K562 (cell line): Measurements from ENCODE around the gene GRK3. TPM values are rescaled to one million over a fixed set of nuclear protein-coding genes. Genes with fewer than 3 reads are reported as not detected.

Source experiments
- ATAC-seq: fragments of 200-7000 bp; cut with Tn5 transposase; 3 replicates; pipeline ENCODE4 v1.9.1; 2020; ENCODE audit warnings: moderate library complexity
- BruUV-seq: library from RNA; stranded (reverse); fragments of 400-500 nt; replicated peaks from 2 replicates; lab custom pipeline; 2021; lab: Mats Ljungman, UMichigan
- CTCF ChIA-PET: fragments of 300-600 bp; formaldehyde crosslinking; extraction: SDS; loops from one replicate; lab custom pipeline; 2021; ENCODE audit warnings: low intra/inter-chr PET ratio; lab: Yijun Ruan, JAX
- POLR2A ChIA-PET: fragments of 300-600, 350-650 bp; sonication (Branson Sonifier 250); formaldehyde crosslinking; extraction: SDS; loops from one replicate; lab custom pipeline; 2021; ENCODE audit warnings: antibody characterized with exemption, inconsistent platforms; lab: Yijun Ruan, JAX
- DNase-seq, 4 experiments: peaks; one replicate each; pipeline versions ENCODE4 v3.0.0 to v3.0.0-alpha.2; 2011 to 2018; ENCODE audit warnings: low spot score in 3 of 4, mixed read lengths in 3 of 4; ENCODE audit errors: extremely low read depth in 1 of 4
- FAIRE-seq: peaks from 2 replicates; lab custom pipeline; 2011; peaks lifted over from hg19 to GRCh38; lab: Jason Lieb, UNC
- H2AFZ ChIP-seq: 2 replicates; pipeline ENCODE4 v1.6.0; 2011; ENCODE audit warnings: low read depth, low read length, control low read depth, inconsistent platforms
- H3K27ac ChIP-seq: fragments of 200-600 bp; 3 replicates; pipeline ENCODE4 v1.8.0; 2011; ENCODE audit warnings: low read depth, mild to moderate bottlenecking, control low read depth, inconsistent platforms, low read length, moderate library complexity, mixed read lengths; ENCODE audit errors: extremely low read depth
- H3K27me3 ChIP-seq, 2 experiments: fragments of 300-600 bp in 1 of 2; 2 replicates in 1 of 2; 3 replicates in 1 of 2; pipeline versions ENCODE4 v1.6.0 to v1.8.0; 2011; ENCODE audit warnings: inconsistent platforms in 2 of 2, low read length in 2 of 2, mild to moderate bottlenecking in 1 of 2, mixed read lengths in 1 of 2, moderate library complexity in 1 of 2; ENCODE audit not compliant: control insufficient read depth in 2 of 2, insufficient read depth in 2 of 2
- H3K36me3 ChIP-seq: fragments of 300-600 bp; 3 replicates; pipeline ENCODE4 v1.8.0; 2011; ENCODE audit warnings: mild to moderate bottlenecking, low read length, inconsistent platforms; ENCODE audit not compliant: control insufficient read depth, insufficient read depth
- H3K4me1 ChIP-seq, 2 experiments: fragments of 200-600 bp in 1 of 2; replicated peaks in 1 of 2; 2 replicates in 1 of 2; 3 replicates in 1 of 2; pipeline versions ENCODE4 v1.5.1 to v1.8.0; 2011; ENCODE audit warnings: inconsistent platforms in 2 of 2, low read length in 2 of 2, mild to moderate bottlenecking in 1 of 2, mixed read lengths in 1 of 2, moderate library complexity in 1 of 2; ENCODE audit not compliant: control insufficient read depth in 2 of 2, insufficient read depth in 2 of 2
- H3K4me2 ChIP-seq: 2 replicates; pipeline ENCODE4 v1.6.1; 2011; ENCODE audit warnings: low read length, control low read depth, inconsistent platforms, mixed read lengths; ENCODE audit not compliant: insufficient read depth
- H3K4me3 ChIP-seq: fragments of 200-600 bp; sonication (generic), shearing (Covaris generic); 2 replicates; pipeline ENCODE4 v1.5.1; 2016; ENCODE audit warnings: control low read depth, inconsistent platforms
- H3K79me2 ChIP-seq: fragments of 200-600 bp; 3 replicates; pipeline ENCODE4 v1.8.0; 2011; ENCODE audit warnings: low read length, inconsistent platforms; ENCODE audit not compliant: control insufficient read depth, insufficient read depth
- H3K9ac ChIP-seq, 2 experiments: 2 replicates each; pipeline versions ENCODE4 v1.6.0 to v1.6.1; 2011; ENCODE audit warnings: low read depth in 2 of 2, low read length in 2 of 2, control low read depth in 1 of 2, inconsistent platforms in 1 of 2, mild to moderate bottlenecking in 1 of 2, mixed read lengths in 1 of 2; ENCODE audit not compliant: insufficient read depth in 1 of 2
- H3K9me1 ChIP-seq: one replicate; pipeline ENCODE4 v1.6.0; 2011; ENCODE audit warnings: inconsistent platforms, mild to moderate bottlenecking, low read length, moderate library complexity; ENCODE audit not compliant: control insufficient read depth, insufficient read depth
- H3K9me3 ChIP-seq: replicated peaks from 2 replicates; pipeline ENCODE4 v1.5.1; 2011; ENCODE audit warnings: low read depth, low read length, inconsistent platforms; ENCODE audit not compliant: control insufficient read depth, insufficient read depth
- H4K20me1 ChIP-seq: replicated peaks from 2 replicates; pipeline ENCODE4 v1.6.1; 2011; ENCODE audit warnings: low read length, inconsistent platforms, mixed read lengths; ENCODE audit not compliant: control insufficient read depth, insufficient read depth
- DACH1 ChIP-seq: fragments of 450-650 bp; IDR thresholded peaks from 2 replicates; pipeline ENCODE4 v1.6.1; 2018; ENCODE audit not compliant: partially characterized antibody
- DPF2 ChIP-seq: fragments of 450-650 bp; IDR thresholded peaks from 2 replicates; pipeline ENCODE4 v1.6.1; 2016
- HDAC3 ChIP-seq: fragments of 450-650 bp; IDR thresholded peaks from 2 replicates; pipeline ENCODE4 v1.6.1; 2018; ENCODE audit warnings: borderline replicate concordance, mild to moderate bottlenecking, moderate library complexity; ENCODE audit not compliant: partially characterized antibody
- MIER1 ChIP-seq: fragments of 450-650 bp; IDR thresholded peaks from 2 replicates; pipeline ENCODE4 v1.6.1; 2016; ENCODE audit warnings: antibody characterized with exemption, mild to moderate bottlenecking, low read depth
- PURB ChIP-seq: sonication (generic); formaldehyde crosslinking; IDR thresholded peaks from 2 replicates; pipeline ENCODE4 v1.9.0; 2021; ENCODE audit warnings: low read depth, mild to moderate bottlenecking, missing genetic modification reagents
- STAT5A ChIP-seq: IDR thresholded peaks from 2 replicates; pipeline ENCODE4 v1.6.1; 2012; ENCODE audit warnings: low read length, inconsistent platforms, borderline replicate concordance
- ZNF12 ChIP-seq: sonication (generic); formaldehyde crosslinking; IDR thresholded peaks from 2 replicates; pipeline ENCODE4 v1.4.0; 2020; ENCODE audit warnings: mild to moderate bottlenecking, missing genetic modification reagents
- ZNF3 ChIP-seq: fragments of 250-450 bp; sonication (Bioruptor Pico); IDR thresholded peaks from 2 replicates; pipeline ENCODE4 v1.5.0; 2021; ENCODE audit warnings: mild to moderate bottlenecking, moderate library complexity
- ZNF512 ChIP-seq: IDR thresholded peaks from 2 replicates; pipeline ENCODE4 v1.6.1; 2016; ENCODE audit warnings: missing genetic modification characterization, missing compliant biosample characterization
- ZNF699 ChIP-seq: fragments of 250-450 bp; sonication (Bioruptor Pico); IDR thresholded peaks from 2 replicates; pipeline ENCODE4 v1.8.0; 2021; ENCODE audit warnings: mild to moderate bottlenecking, moderate library complexity; ENCODE audit not compliant: insufficient replicate concordance
- WGBS: fragments of 100-300 bp; shearing (Covaris generic); methylation state at CpG from one replicate; pipeline ENCODE4 v1.1.6; 2016; ENCODE audit warnings: low coverage, mixed read lengths; ENCODE audit not compliant: insufficient coverage; ENCODE audit errors: missing lambda C conversion rate; 5-methylcytosine and 5-hydroxymethylcytosine counted together
- in situ Hi-C: fragments of 300-500 bp; cut with MboI; formaldehyde crosslinking; loops from 4 replicates; pipeline ENCODE4 v1.15.0; 2018; ENCODE audit warnings: inconsistent platforms, mixed read lengths
- intact Hi-C: fragments of 100-400 bp; cut with micrococcal nuclease; formaldehyde crosslinking; loops from 2 replicates; pipeline ENCODE4 v1.14.2; 2022
- polyA plus RNA-seq, 8 experiments: library from polyadenylated mRNA; depleted of rRNA in 4 of 8; stranded (reverse) in 5 of 8; unstranded in 3 of 8; fragments of >200 nt; fragmentation: Nextera tagmentation in 2 of 8; fragmentation: Illumina TruSeq in 1 of 8; extraction: Ambion mirVana in 2 of 8; extraction: Trizol in 1 of 8; gene quantifications; 2 replicates each; pipeline versions ENCODE4 v1.2.1 to v1.2.3, GENCODE V29; 2011 to 2014; ENCODE audit warnings: inconsistent platforms in 1 of 8, missing spikeins in 1 of 8
- total RNA-seq, 7 experiments: library from RNA; depleted of rRNA in 6 of 7; stranded (reverse); fragments of >200 nt in 6 of 7; fragmentation: Illumina TruSeq in 2 of 7; extraction: Trizol in 2 of 7; gene quantifications; 2 replicates each; pipeline versions ENCODE4 v1.2.1 to v1.2.3, GENCODE V29; 2011 to 2021; ENCODE audit warnings: low replicate concordance in 1 of 7
- TF ChIP-seq, protein P1 (sequence below): sonication (generic); formaldehyde crosslinking; IDR thresholded peaks from 2 replicates; pipeline ENCODE4 v1.8.0; 2022; ENCODE audit warnings: missing genetic modification reagents, mild to moderate bottlenecking, borderline replicate concordance

GRK3 gene
- total and polyA plus RNA-seq, 9 of the 15 experiments (the other 6 are each of a cell fraction or from before 2014, with no cell fraction given), result 1.4 to 7.6 (median 3.6) TPM

- no peaks in the 10 kb centered on the region for H3K9me1 ChIP-seq
- no peak for FAIRE-seq
- WGBS, result 18% methylated on average over 1 of the region's 1 CpG
- H3K4me1 ChIP-seq, result peaks cover 5 to 11% of the 10 kb centered on the region in 2 experiments; a peak in 4 of 5 replicates
- CTCF ChIA-PET, result no interaction called here
- DNase-seq, result no peak
- no peak for TF ChIP-seq ZNF512 (tag)
- no peak for TF ChIP-seq MIER1
- no peak for TF ChIP-seq HDAC3
- TF ChIP-seq STAT5A, result no peak
- TF ChIP-seq ZNF3, result no peak
- TF ChIP-seq DACH1, result no peak
- no peak for TF ChIP-seq DPF2
- no peak for TF ChIP-seq PURB
- TF ChIP-seq ZNF12 (CRISPR knock-in tag), result no peak
- TF ChIP-seq, protein P1, sequence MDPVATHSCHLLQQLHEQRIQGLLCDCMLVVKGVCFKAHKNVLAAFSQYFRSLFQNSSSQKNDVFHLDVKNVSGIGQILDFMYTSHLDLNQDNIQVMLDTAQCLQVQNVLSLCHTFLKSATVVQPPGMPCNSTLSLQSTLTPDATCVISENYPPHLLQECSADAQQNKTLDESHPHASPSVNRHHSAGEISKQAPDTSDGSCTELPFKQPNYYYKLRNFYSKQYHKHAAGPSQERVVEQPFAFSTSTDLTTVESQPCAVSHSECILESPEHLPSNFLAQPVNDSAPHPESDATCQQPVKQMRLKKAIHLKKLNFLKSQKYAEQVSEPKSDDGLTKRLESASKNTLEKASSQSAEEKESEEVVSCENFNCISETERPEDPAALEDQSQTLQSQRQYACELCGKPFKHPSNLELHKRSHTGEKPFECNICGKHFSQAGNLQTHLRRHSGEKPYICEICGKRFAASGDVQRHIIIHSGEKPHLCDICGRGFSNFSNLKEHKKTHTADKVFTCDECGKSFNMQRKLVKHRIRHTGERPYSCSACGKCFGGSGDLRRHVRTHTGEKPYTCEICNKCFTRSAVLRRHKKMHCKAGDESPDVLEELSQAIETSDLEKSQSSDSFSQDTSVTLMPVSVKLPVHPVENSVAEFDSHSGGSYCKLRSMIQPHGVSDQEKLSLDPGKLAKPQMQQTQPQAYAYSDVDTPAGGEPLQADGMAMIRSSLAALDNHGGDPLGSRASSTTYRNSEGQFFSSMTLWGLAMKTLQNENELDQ, result no peak
- TF ChIP-seq ZNF699 (CRISPR knock-in tag), result no peak
- TF ChIP-seq, all 486 proteins: peak for 0
- Histone ChIP-seq H2AFZ (no peak overlapping the region), H3K27me3 (no peaks in the 10 kb centered on the region; a peak in 3 of 5 replicates), H3K4me3 (no peak overlapping the region), H3K4me2 (no peak overlapping the region), H3K36me3 (no peaks in the 10 kb centered on the region), H3K9me3 (no peaks in the 10 kb centered on the region), H3K79me2 (no peaks in the 10 kb centered on the region), H3K27ac (no peak overlapping the region), H3K9ac (no peak overlapping the region), H4K20me1 (no peaks in the 10 kb centered on the region; the same call in 1 of the 2 replicates)
- BruUV-seq, result no TSS peak
- intact Hi-C loops (loop anchor here (10.0 kb wide), 1 partner anchor 233 kb away; no protein-coding TSS in a partner anchor), in situ Hi-C loops (no loop called here)
- no peak for ATAC-seq
- POLR2A ChIA-PET, result no interaction called here
Observed at GRCh38 chr22:25542191-25542590, 22.3 kb upstream of the GRK3 start.
